Nephron progenitor cell (in vitro differentiated cells): ENCODE results near the gene PPARA.

Source experiments
- DNase-seq: peaks from one replicate; pipeline ENCODE4 v3.0.0; 2021
- H3K27ac Mint-ChIP-seq: 2 replicates; pipeline ENCODE4 v1.8.0; 2021; ENCODE audit warnings: mild to moderate bottlenecking, moderate library complexity, mixed read lengths
- H3K27me3 Mint-ChIP-seq: 2 replicates; pipeline ENCODE4 v1.8.0; 2021; ENCODE audit warnings: mild to moderate bottlenecking, low read depth, mixed read lengths; ENCODE audit not compliant: poor library complexity
- H3K36me3 Mint-ChIP-seq: 2 replicates; pipeline ENCODE4 v1.8.0; 2021; ENCODE audit warnings: low read depth, mixed read lengths
- H3K4me1 Mint-ChIP-seq: 2 replicates; pipeline ENCODE4 v1.8.0; 2021; ENCODE audit warnings: mixed read lengths
- H3K4me3 Mint-ChIP-seq: 2 replicates; pipeline ENCODE4 v1.8.0; 2021; ENCODE audit warnings: mild to moderate bottlenecking, moderate library complexity, mixed read lengths
- H3K9me3 Mint-ChIP-seq: 2 replicates; pipeline ENCODE4 v1.8.0; 2021; ENCODE audit warnings: mild to moderate bottlenecking, moderate library complexity, mixed read lengths
- CTCF ChIP-seq: fragments of 200-600 bp; sonication (generic); IDR thresholded peaks from 2 replicates; pipeline ENCODE4 v1.5.0; 2021; ENCODE audit warnings: antibody characterized with exemption

The PPARA gene

GRCh38 chr22:46280999-46281623, 130.8 kb downstream of the PPARA start:
- Mint-ChIP-seq H3K27me3 (peaks cover 9% of the 10 kb centered on the region), H3K36me3 (peaks cover 46% of the 10 kb centered on the region)

GRCh38 chr22:46281866-46282678, 131.7 kb downstream of the PPARA start:
- Mint-ChIP-seq H3K36me3 (peaks cover 40% of the 10 kb centered on the region), H3K4me1 (no peaks in the 10 kb centered on the region), H3K27me3 (peaks cover 9% of the 10 kb centered on the region), H3K4me3 (no peak overlapping the region), H3K27ac (peak overlapping the region; percentile 42), H3K9me3 (no peaks in the 10 kb centered on the region)
- TF ChIP-seq CTCF = no peak
- no peak for DNase-seq

More at GRCh38 chr22:46280999-46281623, 130.8 kb downstream of the PPARA start:
- Mint-ChIP-seq H3K9me3 (no peaks in the 10 kb centered on the region), H3K4me1 (no peaks in the 10 kb centered on the region), H3K27ac (no peak overlapping the region), H3K4me3 (no peak overlapping the region)
- DNase-seq = no peak
- TF ChIP-seq CTCF = no peak

GRCh38 chr22:46286006-46286405, 135.7 kb downstream of the PPARA start:
- no peak for DNase-seq
- H3K27me3 Mint-ChIP-seq = peaks cover 5% of the 10 kb centered on the region
- H3K4me1 Mint-ChIP-seq = peaks cover 6% of the 10 kb centered on the region
- no peaks in the 10 kb centered on the region for H3K9me3 Mint-ChIP-seq
- no peak overlapping the region for H3K27ac Mint-ChIP-seq
- H3K36me3 Mint-ChIP-seq = peaks cover 33% of the 10 kb centered on the region
- no peak overlapping the region for H3K4me3 Mint-ChIP-seq
- no peak for TF ChIP-seq CTCF

- H3K27ac Mint-ChIP-seq = peak overlapping the region; percentile 60
- peaks cover under 1% of the 10 kb centered on the region for H3K27me3 Mint-ChIP-seq
- no peak for TF ChIP-seq CTCF
- no peak for DNase-seq
- H3K4me1 Mint-ChIP-seq = peaks cover 6% of the 10 kb centered on the region
- H3K36me3 Mint-ChIP-seq = peaks cover 29% of the 10 kb centered on the region
- no peak overlapping the region for H3K4me3 Mint-ChIP-seq
- H3K9me3 Mint-ChIP-seq = no peaks in the 10 kb centered on the region
These were observed 136.9 kb downstream of the PPARA start for GRCh38 chr22:46286941-46287872.

GRCh38 chr22:46287873-46288751, 137.8 kb downstream of the PPARA start:
- Mint-ChIP-seq H3K9me3 (no peaks in the 10 kb centered on the region), H3K4me3 (no peak overlapping the region), H3K4me1 (peaks cover 9% of the 10 kb centered on the region), H3K27ac (peak overlapping the region; percentile 60), H3K27me3 (no peaks in the 10 kb centered on the region), H3K36me3 (peaks cover 38% of the 10 kb centered on the region)
- TF ChIP-seq CTCF = no peak
- DNase-seq = no peak
